B cell (primary cell): ENCODE data around the gene CERK. TPM values are rescaled to one million over a fixed set of nuclear protein-coding genes. Genes with fewer than 3 reads are reported as not detected.

Source experiments
- ATAC-seq: fragments of 200-7000 bp; cut with Tn5 transposase; one replicate; pipeline ENCODE4 v1.10.0; 2021; ENCODE audit warnings: low read depth, mild to moderate bottlenecking, moderate number of reproducible peaks, moderate library complexity
- CTCF ChIA-PET: fragments of 350-600 bp; sonication (Branson Sonifier 250); formaldehyde crosslinking; loops from one replicate; lab custom pipeline; 2021; ENCODE audit warnings: antibody characterized with exemption, inconsistent platforms; lab: Charles Lee
- POLR2A ChIA-PET: fragments of 350-600 bp; sonication (Branson Sonifier 250); formaldehyde crosslinking; loops from one replicate; lab custom pipeline; 2021; ENCODE audit warnings: antibody characterized with exemption; lab: Charles Lee
- DNase-seq: peaks from one replicate; pipeline ENCODE4 v3.0.0; 2013
- H2AFZ ChIP-seq: 2 replicates; pipeline ENCODE4 v1.6.1; 2012; ENCODE audit warnings: mild to moderate bottlenecking, low read depth, low read length; ENCODE audit not compliant: insufficient read depth, poor library complexity, severe bottlenecking
- H3K27ac ChIP-seq, 2 donors: 1 replicate in 1 of 2; 2 replicates in 1 of 2; pipeline ENCODE4 v1.5.1; 2012 to 2013; ENCODE audit warnings: low read length in 2 of 2, mild to moderate bottlenecking in 2 of 2, moderate library complexity in 1 of 2
- H3K27me3 ChIP-seq, 4 experiments: fragments of 200-600 bp in 1 of 4; sonication (generic) in 1 of 4; replicated peaks in 1 of 4; 1 replicate in 2 of 4; 2 replicates in 2 of 4; pipeline versions ENCODE4 v1.6.1 to v1.7.0; 2013 to 2016; ENCODE audit warnings: low read length in 3 of 4, mild to moderate bottlenecking in 2 of 4, mixed read lengths in 1 of 4, moderate library complexity in 1 of 4; ENCODE audit not compliant: insufficient read depth in 4 of 4, control insufficient read depth in 3 of 4; ENCODE audit errors: control extremely low read depth in 1 of 4
- H3K36me3 ChIP-seq, 2 experiments: replicated peaks in 1 of 2; 1 replicate in 1 of 2; 2 replicates in 1 of 2; pipeline versions ENCODE4 v1.6.1 to v1.7.1; 2013; ENCODE audit warnings: low read length in 1 of 2; ENCODE audit not compliant: insufficient read depth in 2 of 2, control insufficient read depth in 1 of 2; ENCODE audit errors: control extremely low read depth in 1 of 2, extremely low read depth in 1 of 2
- H3K4me1 ChIP-seq, 2 donors: fragments of 200-600 bp in 1 of 2; sonication (generic) in 1 of 2; 1 replicate in 1 of 2; 2 replicates in 1 of 2; pipeline versions ENCODE4 v1.5.1 to v1.6.1; 2013 to 2017; ENCODE audit warnings: low read length in 2 of 2; ENCODE audit not compliant: control insufficient read depth in 2 of 2, insufficient read depth in 2 of 2
- H3K4me2 ChIP-seq: replicated peaks from 2 replicates; pipeline ENCODE3; 2012; ENCODE audit warnings: mild to moderate bottlenecking, low read depth, low read length; ENCODE audit not compliant: poor library complexity, severe bottlenecking
- H3K4me3 ChIP-seq, 5 experiments: fragments of 200-600 bp in 1 of 5; sonication (generic) in 1 of 5; 1 replicate in 3 of 5; 2 replicates in 2 of 5; pipeline versions ENCODE4 v1.5.1 to v1.7.0; 2011 to 2016; ENCODE audit warnings: low read length in 4 of 5, mild to moderate bottlenecking in 4 of 5, low read depth in 2 of 5, control low read depth in 1 of 5, moderate library complexity in 1 of 5; ENCODE audit not compliant: insufficient read depth in 1 of 5; ENCODE audit errors: control extremely low read depth in 1 of 5, extremely low read depth in 1 of 5
- H3K79me2 ChIP-seq: fragments of 200-600 bp; sonication (generic); one replicate; pipeline ENCODE4 v1.6.0; 2016; ENCODE audit warnings: low read length; ENCODE audit not compliant: control insufficient read depth, insufficient read depth
- H3K9ac ChIP-seq: fragments of 200-600 bp; sonication (generic); 2 replicates; pipeline ENCODE4 v1.6.1; 2017; ENCODE audit warnings: mild to moderate bottlenecking, low read length, moderate library complexity
- H3K9me3 ChIP-seq, 3 donors: one replicate each; pipeline versions ENCODE4 v1.6.1 to v1.7.1; 2013; ENCODE audit warnings: low read length in 2 of 3; ENCODE audit not compliant: control insufficient read depth in 2 of 3, insufficient read depth in 1 of 3; ENCODE audit errors: control extremely low read depth in 1 of 3
- H4K20me1 ChIP-seq: 2 replicates; pipeline ENCODE4 v1.6.0; 2012; ENCODE audit warnings: mild to moderate bottlenecking, low read length; ENCODE audit not compliant: insufficient read depth, control insufficient read depth, poor library complexity, severe bottlenecking
- H3K27ac Mint-ChIP-seq: one replicate; pipeline ENCODE4 v1.8.0; 2021; ENCODE audit warnings: mixed read lengths
- H3K27me3 Mint-ChIP-seq: one replicate; pipeline ENCODE4 v1.8.0; 2021; ENCODE audit warnings: mixed read lengths
- H3K4me1 Mint-ChIP-seq: one replicate; pipeline ENCODE4 v1.8.0; 2021; ENCODE audit warnings: mixed read lengths
- H3K4me3 Mint-ChIP-seq: one replicate; pipeline ENCODE4 v1.8.0; 2021; ENCODE audit warnings: mixed read lengths
- H3K9me3 Mint-ChIP-seq: one replicate; pipeline ENCODE4 v1.8.0; 2022; ENCODE audit warnings: mixed read lengths; ENCODE audit not compliant: insufficient read depth
- EZH2 ChIP-seq: IDR thresholded peaks from 2 replicates; pipeline ENCODE4 v1.6.1; 2012; ENCODE audit warnings: borderline replicate concordance, low read depth, mild to moderate bottlenecking, moderate library complexity, low read length; ENCODE audit not compliant: insufficient read depth, poor library complexity, severe bottlenecking
- WGBS: methylation state at CpG from one replicate; pipeline ENCODE4 v1.1.5; 2013; ENCODE audit warnings: missing lambda C conversion rate; ENCODE audit not compliant: insufficient coverage; 5-methylcytosine and 5-hydroxymethylcytosine counted together
- intact Hi-C: fragments of 100-400 bp; cut with micrococcal nuclease; formaldehyde crosslinking; loops from one replicate; pipeline ENCODE4 v1.10.0; 2022
- polyA plus RNA-seq: library from polyadenylated mRNA; depleted of rRNA; stranded (reverse); fragments of >200 nt; gene quantifications from 2 replicates; pipeline ENCODE4 v1.2.3, GENCODE V29; 2012
- total RNA-seq, 2 donors: library from RNA; stranded (reverse); fragments of 120-200 nt in 1 of 2; gene quantifications; 1 replicate in 1 of 2; 2 replicates in 1 of 2; pipeline versions ENCODE4 v1.2.3 to v1.2.4, GENCODE V29; 2013 to 2022
- TF ChIP-seq, protein P1 (sequence below): fragments of 200-600 bp; IDR thresholded peaks from one replicate; pipeline ENCODE4 v1.8.0; 2022; ENCODE audit warnings: antibody characterized with exemption, mild to moderate bottlenecking

Gene CERK
- total and polyA plus RNA-seq, 2 donors (not counting 1 experiment from before 2014, with no cell fraction given): 23.2 to 48.3 TPM

DNA sequence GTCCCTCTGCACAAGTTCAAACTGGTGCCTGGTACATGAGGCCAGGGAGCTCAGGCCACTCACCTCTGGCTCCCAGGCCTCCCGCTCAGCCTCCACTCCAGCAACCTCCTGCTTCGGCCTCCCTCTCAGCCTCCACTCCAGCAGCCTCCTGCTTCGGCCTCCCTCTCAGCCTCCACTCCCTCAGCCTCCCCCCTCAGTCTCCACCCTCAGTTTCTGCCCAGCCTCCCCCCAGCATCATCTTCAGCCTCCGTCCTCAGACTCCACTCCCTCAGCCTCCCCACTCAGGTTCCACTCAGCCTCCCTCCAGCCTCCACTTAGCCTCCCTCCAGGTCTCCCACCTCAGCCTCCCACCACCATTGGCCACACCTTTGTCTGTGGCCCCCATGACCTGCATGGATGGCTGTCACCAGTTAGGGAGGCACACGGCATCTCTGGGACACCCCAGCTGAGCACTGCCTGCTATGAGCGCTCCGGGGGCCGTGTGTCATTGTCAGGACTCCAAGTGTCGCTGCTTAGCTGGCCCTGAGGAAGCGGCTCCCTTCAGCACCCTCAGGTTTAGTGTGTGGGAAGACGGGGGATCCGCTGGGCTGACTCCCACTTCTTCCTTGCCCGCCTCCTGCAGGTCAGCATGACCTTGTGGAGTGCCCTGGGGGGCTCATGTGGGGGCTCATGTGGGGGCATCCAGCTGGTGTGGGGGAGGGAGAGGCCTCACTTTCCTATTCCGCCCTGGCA lies 78.8 kb downstream of the CERK start:
- H3K27ac Mint-ChIP-seq: no peak overlapping the region

More for the DNA sequence above, 78.8 kb downstream of the CERK start:
- ChIA-PET CTCF (no interaction called here), POLR2A (no interaction called here)
- no peak overlapping the region for H3K4me2 ChIP-seq
- Mint-ChIP-seq H3K9me3 (no peaks in the 10 kb centered on the region), H3K4me1 (peaks cover 9% of the 10 kb centered on the region), H3K27me3 (no peaks in the 10 kb centered on the region), H3K4me3 (no peak overlapping the region)
- peaks cover 0 to 40% of the 10 kb centered on the region in 2 experiments for H3K36me3 ChIP-seq
- H3K4me3 ChIP-seq: no peak overlapping the region
- H3K27me3 ChIP-seq: no peaks in the 10 kb centered on the region
- H4K20me1 ChIP-seq: peaks cover 86% of the 10 kb centered on the region
- no peaks in the 10 kb centered on the region for H3K9me3 ChIP-seq
- intact Hi-C loops: no loop called here
- H3K79me2 ChIP-seq: peaks cover 34% of the 10 kb centered on the region
- no peak for TF ChIP-seq EZH2
- TF ChIP-seq, protein P1, sequence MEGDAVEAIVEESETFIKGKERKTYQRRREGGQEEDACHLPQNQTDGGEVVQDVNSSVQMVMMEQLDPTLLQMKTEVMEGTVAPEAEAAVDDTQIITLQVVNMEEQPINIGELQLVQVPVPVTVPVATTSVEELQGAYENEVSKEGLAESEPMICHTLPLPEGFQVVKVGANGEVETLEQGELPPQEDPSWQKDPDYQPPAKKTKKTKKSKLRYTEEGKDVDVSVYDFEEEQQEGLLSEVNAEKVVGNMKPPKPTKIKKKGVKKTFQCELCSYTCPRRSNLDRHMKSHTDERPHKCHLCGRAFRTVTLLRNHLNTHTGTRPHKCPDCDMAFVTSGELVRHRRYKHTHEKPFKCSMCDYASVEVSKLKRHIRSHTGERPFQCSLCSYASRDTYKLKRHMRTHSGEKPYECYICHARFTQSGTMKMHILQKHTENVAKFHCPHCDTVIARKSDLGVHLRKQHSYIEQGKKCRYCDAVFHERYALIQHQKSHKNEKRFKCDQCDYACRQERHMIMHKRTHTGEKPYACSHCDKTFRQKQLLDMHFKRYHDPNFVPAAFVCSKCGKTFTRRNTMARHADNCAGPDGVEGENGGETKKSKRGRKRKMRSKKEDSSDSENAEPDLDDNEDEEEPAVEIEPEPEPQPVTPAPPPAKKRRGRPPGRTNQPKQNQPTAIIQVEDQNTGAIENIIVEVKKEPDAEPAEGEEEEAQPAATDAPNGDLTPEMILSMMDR: no peak
- H2AFZ ChIP-seq: no peak overlapping the region
- no peak for DNase-seq
- H3K4me1 ChIP-seq: no peaks in the 10 kb centered on the region
- no peak overlapping the region for H3K9ac ChIP-seq
- 99% methylated on average over 9 of the region's 14 CpGs for WGBS
- no peak for ATAC-seq
- no peak overlapping the region for H3K27ac ChIP-seq
